Neural cell (in vitro differentiated cells): ENCODE data around the gene SLC24A3.

Experiments
- CTCF ChIP-seq: fragments of 450-650 bp; IDR thresholded peaks from 2 replicates; pipeline ENCODE4 v1.5.1; 2014; ENCODE audit warnings: antibody characterized with exemption, mild to moderate bottlenecking, moderate library complexity; ENCODE audit not compliant: poor library complexity, severe bottlenecking
- EP300 ChIP-seq: fragments of 450-650 bp; conservative IDR thresholded peaks from 2 replicates; pipeline ENCODE4 v1.6.1; 2014; ENCODE audit warnings: antibody characterized with exemption, mild to moderate bottlenecking, moderate library complexity; ENCODE audit not compliant: poor library complexity, severe bottlenecking
- EZH2 ChIP-seq: fragments of 200-600, 300-800 bp; shearing (Covaris generic), sonication (generic); IDR thresholded peaks from 2 replicates; pipeline ENCODE4 v1.6.1; 2014; ENCODE audit warnings: antibody characterized with exemption, low read length, borderline replicate concordance, mild to moderate bottlenecking; ENCODE audit not compliant: insufficient read depth, poor library complexity, severe bottlenecking
- MXI1 ChIP-seq: fragments of 450-650 bp; conservative IDR thresholded peaks from 2 replicates; pipeline ENCODE4 v1.6.1; 2014; ENCODE audit warnings: antibody characterized with exemption, mild to moderate bottlenecking; ENCODE audit not compliant: poor library complexity, severe bottlenecking
- POLR2AphosphoS5 ChIP-seq: IDR thresholded peaks from 2 replicates; pipeline ENCODE4 v1.6.1; 2012
- RAD21 ChIP-seq: fragments of 450-650 bp; conservative IDR thresholded peaks from 2 replicates; pipeline ENCODE4 v1.6.1; 2014; ENCODE audit warnings: antibody characterized with exemption, mild to moderate bottlenecking, moderate library complexity
- TAF1 ChIP-seq: IDR thresholded peaks from 2 replicates; pipeline ENCODE4 v1.6.1; 2012; ENCODE audit warnings: low read depth
- TF ChIP-seq, protein P1 (sequence below): IDR thresholded peaks from 2 replicates; pipeline ENCODE4 v1.6.1; 2012; ENCODE audit warnings: borderline replicate concordance

GRCh38 chr20:19291024-19291817 is 78.8 kb downstream of the SLC24A3 start:
- TF ChIP-seq CTCF (no peak), EZH2 (no peak), EP300 (no peak), RAD21 (no peak), POLR2AphosphoS5 (no peak), TAF1 (no peak), MXI1 (no peak)
- TF ChIP-seq, protein P1, sequence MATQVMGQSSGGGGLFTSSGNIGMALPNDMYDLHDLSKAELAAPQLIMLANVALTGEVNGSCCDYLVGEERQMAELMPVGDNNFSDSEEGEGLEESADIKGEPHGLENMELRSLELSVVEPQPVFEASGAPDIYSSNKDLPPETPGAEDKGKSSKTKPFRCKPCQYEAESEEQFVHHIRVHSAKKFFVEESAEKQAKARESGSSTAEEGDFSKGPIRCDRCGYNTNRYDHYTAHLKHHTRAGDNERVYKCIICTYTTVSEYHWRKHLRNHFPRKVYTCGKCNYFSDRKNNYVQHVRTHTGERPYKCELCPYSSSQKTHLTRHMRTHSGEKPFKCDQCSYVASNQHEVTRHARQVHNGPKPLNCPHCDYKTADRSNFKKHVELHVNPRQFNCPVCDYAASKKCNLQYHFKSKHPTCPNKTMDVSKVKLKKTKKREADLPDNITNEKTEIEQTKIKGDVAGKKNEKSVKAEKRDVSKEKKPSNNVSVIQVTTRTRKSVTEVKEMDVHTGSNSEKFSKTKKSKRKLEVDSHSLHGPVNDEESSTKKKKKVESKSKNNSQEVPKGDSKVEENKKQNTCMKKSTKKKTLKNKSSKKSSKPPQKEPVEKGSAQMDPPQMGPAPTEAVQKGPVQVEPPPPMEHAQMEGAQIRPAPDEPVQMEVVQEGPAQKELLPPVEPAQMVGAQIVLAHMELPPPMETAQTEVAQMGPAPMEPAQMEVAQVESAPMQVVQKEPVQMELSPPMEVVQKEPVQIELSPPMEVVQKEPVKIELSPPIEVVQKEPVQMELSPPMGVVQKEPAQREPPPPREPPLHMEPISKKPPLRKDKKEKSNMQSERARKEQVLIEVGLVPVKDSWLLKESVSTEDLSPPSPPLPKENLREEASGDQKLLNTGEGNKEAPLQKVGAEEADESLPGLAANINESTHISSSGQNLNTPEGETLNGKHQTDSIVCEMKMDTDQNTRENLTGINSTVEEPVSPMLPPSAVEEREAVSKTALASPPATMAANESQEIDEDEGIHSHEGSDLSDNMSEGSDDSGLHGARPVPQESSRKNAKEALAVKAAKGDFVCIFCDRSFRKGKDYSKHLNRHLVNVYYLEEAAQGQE, result no peak
